CD4-positive, alpha-beta T cell treated with Interleukin-4 for 1 hour (primary cell): ENCODE data around the gene PIMREG.

Experiments
- DNase-seq, 2 donors: peaks; one replicate each; pipeline ENCODE4 v3.0.0-alpha.2; 2020 to 2022

Gene PIMREG, protein sequence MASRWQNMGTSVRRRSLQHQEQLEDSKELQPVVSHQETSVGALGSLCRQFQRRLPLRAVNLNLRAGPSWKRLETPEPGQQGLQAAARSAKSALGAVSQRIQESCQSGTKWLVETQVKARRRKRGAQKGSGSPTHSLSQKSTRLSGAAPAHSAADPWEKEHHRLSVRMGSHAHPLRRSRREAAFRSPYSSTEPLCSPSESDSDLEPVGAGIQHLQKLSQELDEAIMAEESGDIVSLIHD

GRCh38 chr17:6443692-6444570 lies at the start of gene PIMREG:
Gene PIMREG, plus strand, starts transcription at chr17:6444455. Its CDS starts 656 bp downstream, at chr17:6445111.
- DNase-seq, result peak; percentile 90

DNA sequence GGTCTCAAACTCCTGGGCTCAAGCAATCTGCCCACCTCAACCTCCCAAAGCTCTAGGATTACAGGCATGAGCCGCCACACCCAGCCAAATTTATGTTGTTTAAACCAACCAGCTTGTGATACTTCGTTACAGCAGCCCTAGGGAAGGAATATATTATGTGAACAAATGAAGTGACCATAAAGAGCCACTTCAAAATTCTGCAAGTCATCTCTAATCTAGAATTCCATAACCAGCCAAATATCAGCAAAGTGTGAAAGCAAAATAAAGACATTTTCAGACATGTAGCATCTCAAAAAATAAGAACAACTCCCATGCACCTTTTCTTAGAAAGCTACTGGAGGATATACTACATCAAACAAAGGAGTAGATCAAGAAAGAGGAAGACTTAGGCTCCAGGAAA lies 45.3 kb upstream of the PIMREG start:
- no peak for DNase-seq

- DNase-seq, result no peak
Measured at GRCh38 chr17:6402258-6402657, 42.0 kb upstream of the PIMREG start.

DNA sequence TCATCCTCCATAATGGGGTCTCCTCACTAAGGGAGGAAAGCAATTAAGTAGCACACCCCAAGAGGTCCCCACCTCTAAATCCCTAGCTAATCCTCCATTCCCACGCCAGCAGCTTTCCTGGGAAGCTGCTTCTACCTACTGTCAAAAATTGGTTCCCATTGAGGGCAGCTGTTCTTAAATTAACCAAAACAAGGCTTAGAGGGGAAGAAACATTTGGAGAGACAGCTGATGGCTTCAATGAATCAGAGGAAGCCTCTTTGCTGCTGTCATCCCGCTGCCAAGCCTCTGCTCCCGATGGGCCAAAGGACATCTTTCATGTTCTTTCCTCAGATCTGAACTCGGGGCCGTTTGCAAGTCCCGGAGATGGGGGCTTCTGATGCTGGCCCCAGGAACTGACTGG lies 36.0 kb upstream of the PIMREG start:
- no peak for DNase-seq

DNA sequence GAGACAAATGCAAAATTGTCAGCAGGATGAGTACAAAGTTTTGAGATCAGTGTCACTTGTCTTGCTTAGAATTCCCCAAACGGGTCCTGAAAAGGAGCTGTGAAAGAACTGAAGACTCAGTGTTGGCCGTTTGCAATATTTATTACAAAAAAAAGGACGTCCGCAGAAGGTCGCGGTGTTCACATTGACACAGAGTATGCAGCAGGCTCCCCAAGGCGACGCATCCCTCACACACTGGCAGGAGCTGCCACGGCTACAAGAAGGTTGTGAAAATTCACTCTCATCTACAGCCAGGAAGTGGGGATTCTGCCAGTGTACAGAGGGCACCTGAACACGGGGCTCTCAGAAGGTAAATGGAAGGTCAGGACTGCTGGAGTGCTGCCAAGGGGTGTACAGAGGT lies 35.5 kb upstream of the PIMREG start:
- no peak for DNase-seq

GRCh38 chr17:6413065-6413464 lies 31.2 kb upstream of the PIMREG start:
- DNase-seq, result peak in 1 of 2 donors; percentile 9

DNA sequence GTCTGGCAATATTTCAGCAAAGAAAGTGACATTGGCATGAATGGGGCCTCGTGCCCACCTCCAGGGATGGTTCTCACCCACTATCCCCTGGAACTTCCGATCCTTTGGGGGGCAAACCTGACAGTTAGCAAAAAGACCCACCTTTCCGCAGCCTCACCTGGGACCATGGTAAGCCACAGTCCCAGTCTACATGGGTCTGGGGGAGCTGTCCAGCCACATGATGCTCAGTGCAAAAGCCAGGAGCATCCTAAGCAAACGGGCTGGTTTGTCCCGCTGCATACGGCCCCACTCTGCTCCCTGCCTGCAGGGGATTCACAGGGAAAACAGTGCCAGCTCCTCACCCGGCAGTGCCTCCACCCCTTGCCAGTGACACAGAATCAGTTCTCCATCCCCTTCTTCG lies 28.6 kb upstream of the PIMREG start:
- DNase-seq, result no peak

- DNase-seq, result no peak
Measured at GRCh38 chr17:6420173-6420641, 24.0 kb upstream of the PIMREG start.

GRCh38 chr17:6421700-6422604 lies 22.3 kb upstream of the PIMREG start:
- peak; percentile 71 to 75 for DNase-seq

- no peak for DNase-seq
Measured at GRCh38 chr17:6422654-6423241, 21.5 kb upstream of the PIMREG start.

- no peak for DNase-seq
Measured at GRCh38 chr17:6423931-6424330, 20.3 kb upstream of the PIMREG start.

GRCh38 chr17:6425407-6425806 lies 18.8 kb upstream of the PIMREG start:
- no peak for DNase-seq

GRCh38 chr17:6426356-6427101 lies 17.7 kb upstream of the PIMREG start:
- no peak for DNase-seq

DNA sequence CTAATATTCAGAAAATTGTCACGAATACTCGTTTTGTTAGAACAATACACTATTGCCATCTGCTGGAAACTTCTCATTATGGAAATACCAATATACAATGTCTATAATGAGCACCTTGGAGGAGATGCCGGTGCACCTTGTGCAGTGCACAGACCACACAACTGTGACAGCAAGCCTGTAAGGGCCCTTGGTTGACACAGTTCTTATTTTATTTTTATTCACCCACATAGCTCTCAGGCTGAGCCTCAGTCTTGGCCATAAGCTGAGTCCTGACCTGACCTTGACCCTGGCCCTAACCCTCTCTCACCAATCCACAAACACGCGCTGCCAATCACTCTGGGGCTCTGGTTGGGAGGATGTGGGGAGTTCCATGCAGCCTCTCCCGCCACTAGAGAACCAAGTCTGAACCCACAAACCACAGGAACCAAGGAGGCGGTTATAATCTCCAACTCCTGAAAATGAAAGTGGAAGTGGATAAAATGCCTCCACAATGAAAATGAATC lies 16.9 kb upstream of the PIMREG start:
- DNase-seq, result peak; percentile 45 to 61

DNA sequence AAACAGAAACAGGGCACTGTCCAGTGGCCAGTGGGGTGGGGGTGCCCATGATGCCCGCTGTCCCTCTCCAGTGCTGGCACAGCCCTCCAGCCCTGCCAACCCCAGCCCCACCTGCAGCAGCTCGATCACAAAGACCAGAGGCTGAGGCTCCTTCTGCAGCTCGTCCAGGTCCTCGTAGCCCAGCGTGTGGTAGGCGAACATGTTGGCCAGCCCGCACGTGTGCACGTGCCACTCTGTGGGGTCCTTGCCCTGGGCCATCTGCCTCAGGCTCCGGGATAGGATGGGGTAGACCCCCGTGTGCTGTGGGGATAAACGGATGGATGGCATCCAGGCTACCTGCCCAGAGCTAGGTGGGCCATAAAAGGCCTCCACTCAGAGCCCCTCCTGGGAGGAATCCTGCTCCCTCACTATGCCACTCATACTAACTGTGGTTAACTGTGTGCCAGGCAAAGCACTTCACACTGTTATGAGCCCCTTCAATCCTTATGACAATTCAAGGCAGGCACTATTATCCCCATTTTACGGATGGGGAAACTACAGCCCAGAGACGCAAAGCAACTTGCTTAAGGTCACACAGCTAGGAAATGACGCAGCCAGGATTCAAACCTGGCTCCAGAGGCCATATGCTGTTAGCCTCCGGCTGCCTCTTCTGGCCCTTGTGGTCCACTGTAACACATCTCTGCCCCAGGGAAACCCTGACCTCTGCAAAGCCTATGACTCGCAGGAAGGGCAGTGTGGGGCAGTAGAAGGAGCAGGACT lies 15.9 kb upstream of the PIMREG start:
- no peak for DNase-seq

DNA sequence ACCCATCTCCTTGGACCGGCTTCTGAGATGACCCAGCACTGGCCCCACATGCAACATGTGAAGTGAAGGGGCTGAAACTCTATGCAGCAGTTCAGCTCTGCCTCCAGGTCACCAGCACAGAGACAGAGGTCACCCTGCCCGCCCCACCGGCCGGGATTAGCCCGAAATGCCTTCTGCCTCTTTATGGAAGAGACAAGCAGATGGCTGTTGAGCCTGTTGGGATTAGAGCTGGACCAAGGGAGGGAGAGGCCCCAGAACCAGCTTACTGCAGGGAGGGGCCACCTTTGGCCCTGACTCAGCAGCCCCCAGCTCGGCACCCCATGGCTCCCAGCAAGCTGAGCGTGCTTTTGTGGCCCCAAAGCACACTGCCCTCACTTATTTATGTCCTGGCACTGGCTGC lies 15.0 kb upstream of the PIMREG start:
- no peak for DNase-seq

GRCh38 chr17:6430769-6431168 lies 13.5 kb upstream of the PIMREG start:
- no peak for DNase-seq

GRCh38 chr17:6435051-6435450 lies 9.2 kb upstream of the PIMREG start, which contains the start of gene AIPL1:
Gene AIPL1, minus strand, starts transcription at chr17:6435121. Its CDS starts 17 bp downstream, at chr17:6435104.
- no peak for DNase-seq

GRCh38 chr17:6435968-6436367 lies 8.3 kb upstream of the PIMREG start:
- peak; percentile 66 for DNase-seq

DNA sequence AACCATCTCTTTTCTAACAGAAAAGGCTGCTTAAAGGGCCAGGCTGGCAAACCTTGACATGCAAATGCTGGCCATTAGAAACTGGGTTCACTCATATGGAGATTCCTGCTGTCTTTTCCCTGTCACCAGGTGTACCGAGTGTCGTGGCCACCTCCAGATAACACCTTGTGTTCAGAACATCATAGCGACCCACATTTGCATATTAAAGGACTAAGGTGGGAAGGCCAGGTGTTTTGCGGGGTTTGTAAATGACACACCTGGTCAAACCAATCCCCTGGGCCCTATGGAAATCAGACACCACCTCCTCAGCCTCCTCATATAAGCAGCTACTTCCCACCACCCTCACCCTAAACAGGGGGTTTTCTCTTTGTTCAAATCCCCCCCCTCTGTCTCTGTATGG lies 6.8 kb upstream of the PIMREG start:
- no peak for DNase-seq

DNA sequence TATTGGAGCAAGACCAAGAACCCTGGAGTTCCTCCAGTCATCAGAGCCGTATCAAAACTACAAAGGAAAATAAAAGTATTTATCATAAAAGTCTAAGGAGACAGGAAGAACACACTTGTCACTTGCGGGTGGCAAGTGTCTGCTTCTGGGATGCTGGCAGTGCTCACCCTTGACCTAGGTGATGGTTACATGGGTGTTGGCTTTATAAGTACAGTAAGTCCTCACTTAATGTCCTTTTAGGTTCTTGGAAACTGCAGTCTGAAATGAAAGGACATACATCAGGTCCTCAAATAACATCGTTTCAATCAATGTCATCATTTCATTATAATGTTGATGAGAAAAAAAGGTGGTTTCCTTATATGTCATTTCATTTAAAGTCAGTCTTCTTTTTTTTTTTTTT lies 6.3 kb upstream of the PIMREG start:
- no peak for DNase-seq
